Measurements from ENCODE around the gene CD300A. TPM values are rescaled to one million over a fixed set of nuclear protein-coding genes. Genes with fewer than 3 reads are reported as not detected.
"Not testable (repeated sequence)": the region's sequence is repeated elsewhere in the genome, so short reads cannot be mapped to it uniquely, and the experiment has no call there.

CD300A gene
- total and polyA plus RNA-seq, 7 experiments from 2014 or later, result 5.0 to 52.4 (median 6.8) TPM

- ChIA-PET CTCF (interaction anchor here (0.5 to 0.6 kb wide), 2 partner anchors 137 to 305 kb away, joined by 3 to 5 read pairs; no protein-coding TSS in a partner anchor), POLR2A (no interaction called here)
- no peak for ATAC-seq
- Histone ChIP-seq H3K27me3 (ENCODE audit: control insufficient read depth in 2 of 2, insufficient read depth in 2 of 2, low read length in 2 of 2) (no peaks in the 10 kb centered on the region), H3K27ac (ENCODE audit: low read depth, low read length) (no peak overlapping the region), H3K4me3 (ENCODE audit: low read length) (no peak overlapping the region), H3K4me1 (ENCODE audit: control insufficient read depth in 2 of 2, insufficient read depth in 2 of 2, low read length in 2 of 2) (no peaks in the 10 kb centered on the region), H3K36me3 (ENCODE audit: control insufficient read depth in 2 of 3, insufficient read depth in 3 of 3, low read length in 3 of 3) (no peaks in the 10 kb centered on the region), H3K9me3 (ENCODE audit: control insufficient read depth in 2 of 3, low read length in 3 of 3) (no peaks in the 10 kb centered on the region)
- peaks cover 0 to 17% (median 0%) of the 10 kb centered on the region in 7 donors for H3K4me1 Mint-ChIP-seq
- H3K4me3 Mint-ChIP-seq, result no peak overlapping the region
- no peak overlapping the region for H3K27ac Mint-ChIP-seq
- DNase-seq, result no peak
- intact Hi-C loops (cut with micrococcal nuclease), result no loop called here
- peaks cover 0 to 16% (median 5%) of the 10 kb centered on the region in 5 donors for H3K36me3 Mint-ChIP-seq
- peaks cover 8 to 34% (median 16%) of the 10 kb centered on the region in 11 donors for H3K9me3 Mint-ChIP-seq
- H3K27me3 Mint-ChIP-seq, result peaks cover 23 to 33% (median 30%) of the 10 kb centered on the region in 5 donors
Measured at GRCh38 chr17:74515941-74516340, 49.5 kb downstream of the CD300A start.

GRCh38 chr17:74516561-74517328 is 50.3 kb downstream of the CD300A start:
- CTCF ChIA-PET, result no interaction called here

GRCh38 chr17:74518413-74518981 is 52.1 kb downstream of the CD300A start:
- H3K27ac ChIP-seq (ENCODE audit: low read depth, low read length); ATAC-seq; H3K27ac Mint-ChIP-seq; H3K36me3 ChIP-seq (ENCODE audit: control insufficient read depth in 2 of 3, insufficient read depth in 3 of 3, low read length in 3 of 3); H3K27me3 ChIP-seq (ENCODE audit: control insufficient read depth in 2 of 2, insufficient read depth in 2 of 2, low read length in 2 of 2); H3K4me1 ChIP-seq (ENCODE audit: control insufficient read depth in 2 of 2, insufficient read depth in 2 of 2, low read length in 2 of 2); H3K4me3 Mint-ChIP-seq; intact Hi-C loops (cut with micrococcal nuclease); POLR2A ChIA-PET; H3K9me3 ChIP-seq (ENCODE audit: control insufficient read depth in 2 of 3, low read length in 3 of 3); H3K4me3 ChIP-seq (ENCODE audit: low read length); CTCF ChIA-PET: not testable (repeated sequence)
- Mint-ChIP-seq H3K9me3 (peaks cover 8 to 40% (median 18%) of the 10 kb centered on the region in 11 donors), H3K27me3 (peaks cover 26 to 44% (median 36%) of the 10 kb centered on the region in 5 donors), H3K36me3 (peaks cover 0 to 17% (median 5%) of the 10 kb centered on the region in 5 donors), H3K4me1 (peaks cover 0 to 23% (median 0%) of the 10 kb centered on the region in 7 donors)
- DNase-seq, result peak in 1 of 9 donors; percentile 13

More at GRCh38 chr17:74516561-74517328, 50.3 kb downstream of the CD300A start:
- peaks cover 0 to 22% (median 0%) of the 10 kb centered on the region in 7 donors for H3K4me1 Mint-ChIP-seq
- H3K27me3 Mint-ChIP-seq, result peaks cover 23 to 37% (median 29%) of the 10 kb centered on the region in 5 donors
- no peaks in the 10 kb centered on the region for H3K27me3 ChIP-seq (ENCODE audit: control insufficient read depth in 2 of 2, insufficient read depth in 2 of 2, low read length in 2 of 2)
- peaks cover 0 to 17% (median 5%) of the 10 kb centered on the region in 5 donors for H3K36me3 Mint-ChIP-seq
- peak overlapping the region in 1 of 9 donors; percentile 32 for H3K27ac Mint-ChIP-seq
- intact Hi-C loops (cut with micrococcal nuclease), result no loop called here
- H3K9me3 ChIP-seq (ENCODE audit: control insufficient read depth in 2 of 3, low read length in 3 of 3), result no peaks in the 10 kb centered on the region
- H3K9me3 Mint-ChIP-seq, result peaks cover 8 to 34% (median 16%) of the 10 kb centered on the region in 11 donors
- no peaks in the 10 kb centered on the region for H3K4me1 ChIP-seq (ENCODE audit: control insufficient read depth in 2 of 2, insufficient read depth in 2 of 2, low read length in 2 of 2)
- no peak overlapping the region for H3K27ac ChIP-seq (ENCODE audit: low read depth, low read length)
- no peak overlapping the region for H3K4me3 Mint-ChIP-seq
- DNase-seq (no peak), ATAC-seq (no peak)
- H3K4me3 ChIP-seq (ENCODE audit: low read length), result no peak overlapping the region
- no peaks in the 10 kb centered on the region for H3K36me3 ChIP-seq (ENCODE audit: control insufficient read depth in 2 of 3, insufficient read depth in 3 of 3, low read length in 3 of 3)
- POLR2A ChIA-PET, result no interaction called here

GRCh38 chr17:74520016-74520434 is 53.6 kb downstream of the CD300A start:
- ATAC-seq, result peak; percentile 76
- H3K4me3 Mint-ChIP-seq, result no peak overlapping the region
- Histone ChIP-seq H3K27me3 (ENCODE audit: control insufficient read depth in 2 of 2, insufficient read depth in 2 of 2, low read length in 2 of 2) (no peaks in the 10 kb centered on the region), H3K4me3 (ENCODE audit: low read length) (no peak overlapping the region), H3K36me3 (ENCODE audit: control insufficient read depth in 2 of 3, insufficient read depth in 3 of 3, low read length in 3 of 3) (no peaks in the 10 kb centered on the region), H3K4me1 (ENCODE audit: control insufficient read depth in 2 of 2, insufficient read depth in 2 of 2, low read length in 2 of 2) (no peaks in the 10 kb centered on the region), H3K27ac (ENCODE audit: low read depth, low read length) (no peak overlapping the region), H3K9me3 (ENCODE audit: control insufficient read depth in 2 of 3, low read length in 3 of 3) (no peaks in the 10 kb centered on the region)
- ChIA-PET POLR2A (no interaction called here), CTCF (no interaction called here)
- intact Hi-C loops (cut with micrococcal nuclease), result no loop called here
- peaks cover 21 to 44% (median 32%) of the 10 kb centered on the region in 5 donors for H3K27me3 Mint-ChIP-seq
- peak in 1 of 9 donors; percentile 22 for DNase-seq
- H3K27ac Mint-ChIP-seq, result no peak overlapping the region
- H3K9me3 Mint-ChIP-seq, result peaks cover 3 to 34% (median 14%) of the 10 kb centered on the region in 11 donors
- H3K4me1 Mint-ChIP-seq, result peaks cover 0 to 13% (median 0%) of the 10 kb centered on the region in 7 donors
- peaks cover 0 to 9% (median 5%) of the 10 kb centered on the region in 5 donors for H3K36me3 Mint-ChIP-seq

- CTCF ChIA-PET, result no interaction called here
- POLR2A ChIA-PET, result no interaction called here
- Histone ChIP-seq H3K36me3 (ENCODE audit: control insufficient read depth in 2 of 3, insufficient read depth in 3 of 3, low read length in 3 of 3) (no peaks in the 10 kb centered on the region), H3K4me3 (ENCODE audit: low read length) (no peak overlapping the region), H3K27ac (ENCODE audit: low read depth, low read length) (no peak overlapping the region), H3K4me1 (ENCODE audit: control insufficient read depth in 2 of 2, insufficient read depth in 2 of 2, low read length in 2 of 2) (no peaks in the 10 kb centered on the region), H3K9me3 (ENCODE audit: control insufficient read depth in 2 of 3, low read length in 3 of 3) (no peaks in the 10 kb centered on the region), H3K27me3 (ENCODE audit: control insufficient read depth in 2 of 2, insufficient read depth in 2 of 2, low read length in 2 of 2) (no peaks in the 10 kb centered on the region)
- Mint-ChIP-seq H3K4me3 (peak overlapping the region in 1 of 10 donors; percentile 7), H3K4me1 (peaks cover 0 to 13% (median 0%) of the 10 kb centered on the region in 7 donors), H3K27me3 (peaks cover 21 to 50% (median 32%) of the 10 kb centered on the region in 5 donors), H3K9me3 (peaks cover 3 to 34% (median 14%) of the 10 kb centered on the region in 11 donors), H3K27ac (no peak overlapping the region), H3K36me3 (peaks cover 0 to 9% (median 5%) of the 10 kb centered on the region in 5 donors)
- peak; percentile 67 for ATAC-seq
- peak in 1 of 9 donors; percentile 19 for DNase-seq
- intact Hi-C loops (cut with micrococcal nuclease), result no loop called here
Measured at GRCh38 chr17:74520790-74521480, 54.5 kb downstream of the CD300A start.

- Mint-ChIP-seq H3K27me3 (peaks cover 21 to 53% (median 32%) of the 10 kb centered on the region in 5 donors), H3K4me1 (peaks cover 0 to 13% (median 0%) of the 10 kb centered on the region in 7 donors), H3K27ac (no peak overlapping the region), H3K36me3 (peaks cover 0 to 9% (median 5%) of the 10 kb centered on the region in 5 donors), H3K4me3 (no peak overlapping the region), H3K9me3 (peaks cover 3 to 34% (median 14%) of the 10 kb centered on the region in 11 donors)
- Histone ChIP-seq H3K4me3 (ENCODE audit: low read length) (no peak overlapping the region), H3K27ac (ENCODE audit: low read depth, low read length) (no peak overlapping the region), H3K36me3 (ENCODE audit: control insufficient read depth in 2 of 3, insufficient read depth in 3 of 3, low read length in 3 of 3) (no peaks in the 10 kb centered on the region), H3K9me3 (ENCODE audit: control insufficient read depth in 2 of 3, low read length in 3 of 3) (no peaks in the 10 kb centered on the region), H3K27me3 (ENCODE audit: control insufficient read depth in 2 of 2, insufficient read depth in 2 of 2, low read length in 2 of 2) (no peaks in the 10 kb centered on the region), H3K4me1 (ENCODE audit: control insufficient read depth in 2 of 2, insufficient read depth in 2 of 2, low read length in 2 of 2) (no peaks in the 10 kb centered on the region)
- intact Hi-C loops (cut with micrococcal nuclease), result no loop called here
- ChIA-PET POLR2A (no interaction called here), CTCF (no interaction called here)
- peak in 1 of 9 donors; percentile 22 for DNase-seq
- ATAC-seq, result peak; percentile 64
Measured at GRCh38 chr17:74521701-74522201, 55.3 kb downstream of the CD300A start.

All from naive thymus-derived CD4-positive, alpha-beta T cell (primary cell).